Upper lobe of left lung (tissue), 4 donors: ENCODE results near the gene GSKIP.

Experiments
- EP300 ChIP-seq, 4 donors: sonication (generic); formaldehyde crosslinking; IDR thresholded peaks; one replicate each; pipeline ENCODE4 v1.5.1; 2017; ENCODE audit warnings: antibody characterized with exemption in 4 of 4, control low read depth in 2 of 4
- TF ChIP-seq, protein P1 (sequence below), 6 experiments: fragments of 450-650 bp in 4 of 6; fragments of 200-600 bp in 2 of 6; sonication (generic) in 2 of 6; IDR thresholded peaks; one replicate each; pipeline ENCODE4 v1.5.1; 2016 to 2019; ENCODE audit warnings: antibody characterized with exemption in 6 of 6

DNA sequence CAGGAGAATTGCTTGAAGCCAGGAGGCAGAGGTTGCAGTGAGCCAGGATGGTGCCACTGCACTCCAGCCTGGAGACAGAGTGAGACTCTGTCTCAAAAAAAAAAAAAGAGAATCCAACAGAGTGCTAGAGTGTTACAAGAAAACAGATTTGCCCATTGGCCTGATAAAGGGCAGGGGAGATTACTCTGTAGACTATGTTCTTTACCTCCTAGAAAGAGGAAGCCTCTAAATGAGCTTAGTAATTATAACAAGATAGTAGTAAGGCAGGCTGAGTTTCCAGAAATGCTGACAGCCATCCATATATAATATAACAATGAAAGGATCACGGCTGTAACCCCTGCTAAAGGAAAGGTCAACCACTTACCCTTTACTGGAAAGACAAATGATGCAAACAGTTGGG is 53.0 kb downstream of the GSKIP start:
- TF ChIP-seq, protein P1, sequence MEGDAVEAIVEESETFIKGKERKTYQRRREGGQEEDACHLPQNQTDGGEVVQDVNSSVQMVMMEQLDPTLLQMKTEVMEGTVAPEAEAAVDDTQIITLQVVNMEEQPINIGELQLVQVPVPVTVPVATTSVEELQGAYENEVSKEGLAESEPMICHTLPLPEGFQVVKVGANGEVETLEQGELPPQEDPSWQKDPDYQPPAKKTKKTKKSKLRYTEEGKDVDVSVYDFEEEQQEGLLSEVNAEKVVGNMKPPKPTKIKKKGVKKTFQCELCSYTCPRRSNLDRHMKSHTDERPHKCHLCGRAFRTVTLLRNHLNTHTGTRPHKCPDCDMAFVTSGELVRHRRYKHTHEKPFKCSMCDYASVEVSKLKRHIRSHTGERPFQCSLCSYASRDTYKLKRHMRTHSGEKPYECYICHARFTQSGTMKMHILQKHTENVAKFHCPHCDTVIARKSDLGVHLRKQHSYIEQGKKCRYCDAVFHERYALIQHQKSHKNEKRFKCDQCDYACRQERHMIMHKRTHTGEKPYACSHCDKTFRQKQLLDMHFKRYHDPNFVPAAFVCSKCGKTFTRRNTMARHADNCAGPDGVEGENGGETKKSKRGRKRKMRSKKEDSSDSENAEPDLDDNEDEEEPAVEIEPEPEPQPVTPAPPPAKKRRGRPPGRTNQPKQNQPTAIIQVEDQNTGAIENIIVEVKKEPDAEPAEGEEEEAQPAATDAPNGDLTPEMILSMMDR (IDR thresholded peaks at IDR 0.05): no peak
- TF ChIP-seq EP300 (IDR thresholded peaks at IDR 0.05): no peak
